Esophagus squamous epithelium (tissue), 5 donors: Measurements from ENCODE around the gene THSD8. TPM values are rescaled to one million over a fixed set of nuclear protein-coding genes. Genes with fewer than 3 reads are reported as not detected.
"Not testable (repeated sequence)": the region's sequence is repeated elsewhere in the genome, so short reads cannot be mapped to it uniquely, and the experiment has no call there.

Experiments used
- DNase-seq: peaks from one replicate; lab custom pipeline; 2025; lab: John Stamatoyannopoulos, UW
- H3K27ac ChIP-seq, 4 donors: fragments of 200-600 bp; sonication (generic); one replicate each; pipeline ENCODE4 v1.5.1; 2016 to 2019; ENCODE audit warnings: mild to moderate bottlenecking in 1 of 4
- H3K27me3 ChIP-seq, 4 donors: fragments of 200-600 bp; sonication (generic); 1 replicate in 3 of 4; 2 replicates in 1 of 4; pipeline versions ENCODE4 v1.5.1 to v1.6.0; 2017 to 2021; ENCODE audit warnings: antibody characterized with exemption in 1 of 4
- H3K36me3 ChIP-seq, 3 donors: fragments of 200-600 bp; sonication (generic); one replicate each; pipeline ENCODE4 v1.5.1; 2016 to 2019
- H3K4me1 ChIP-seq, 3 donors: fragments of 200-600 bp; sonication (generic); one replicate each; pipeline ENCODE4 v1.5.1; 2017 to 2019
- H3K4me3 ChIP-seq, 4 donors: fragments of 200-600 bp; sonication (generic); 1 replicate in 3 of 4; 2 replicates in 1 of 4; pipeline ENCODE4 v1.5.1; 2016 to 2019; ENCODE audit warnings: mild to moderate bottlenecking in 2 of 4, moderate library complexity in 1 of 4
- H3K9me3 ChIP-seq, 3 donors: fragments of 200-600 bp; sonication (generic); one replicate each; pipeline ENCODE4 v1.5.1; 2016 to 2019
- POLR2A ChIP-seq, 4 donors: fragments of 450-650 bp; IDR thresholded peaks; one replicate each; pipeline ENCODE4 v1.6.1; 2017; ENCODE audit warnings: antibody characterized with exemption in 4 of 4, mild to moderate bottlenecking in 4 of 4, moderate library complexity in 3 of 4
- WGBS, 2 donors: methylation state at CpG; one replicate each; pipeline ENCODE4 v1.1.5; 2018; 5-methylcytosine and 5-hydroxymethylcytosine counted together
- intact Hi-C: fragments of 100-400 bp; cut with DNase I; formaldehyde crosslinking; loops from one replicate; pipeline ENCODE4 v1.15.0; 2022
- total RNA-seq, 4 donors: library from RNA; depleted of rRNA; stranded (reverse); fragments of >200 nt; gene quantifications; one replicate each; pipeline ENCODE4 v1.1.0, GENCODE V29; 2016
- TF ChIP-seq, protein P1 (sequence below), 6 experiments: fragments of 450-650 bp in 4 of 6; fragments of 200-600 bp in 2 of 6; sonication (generic) in 2 of 6; IDR thresholded peaks; one replicate each; pipeline ENCODE4 v1.5.1; 2016 to 2019; ENCODE audit warnings: antibody characterized with exemption in 6 of 6, mild to moderate bottlenecking in 4 of 6, moderate library complexity in 4 of 6
- donor health status: DM: yes; HTN: yes; CAD: no.

THSD8 gene
- total RNA-seq, 4 donors from 2014 or later: not detected

- peaks cover 15 to 31% (median 23%) of the 10 kb centered on the region in 3 donors for H3K4me1 ChIP-seq
- peak within 1 kb of the TSS; percentile 73 to 82 (median 79) for H3K27ac ChIP-seq
- H3K9me3 ChIP-seq: no peaks in the 10 kb centered on the region
- TF ChIP-seq, protein P1, sequence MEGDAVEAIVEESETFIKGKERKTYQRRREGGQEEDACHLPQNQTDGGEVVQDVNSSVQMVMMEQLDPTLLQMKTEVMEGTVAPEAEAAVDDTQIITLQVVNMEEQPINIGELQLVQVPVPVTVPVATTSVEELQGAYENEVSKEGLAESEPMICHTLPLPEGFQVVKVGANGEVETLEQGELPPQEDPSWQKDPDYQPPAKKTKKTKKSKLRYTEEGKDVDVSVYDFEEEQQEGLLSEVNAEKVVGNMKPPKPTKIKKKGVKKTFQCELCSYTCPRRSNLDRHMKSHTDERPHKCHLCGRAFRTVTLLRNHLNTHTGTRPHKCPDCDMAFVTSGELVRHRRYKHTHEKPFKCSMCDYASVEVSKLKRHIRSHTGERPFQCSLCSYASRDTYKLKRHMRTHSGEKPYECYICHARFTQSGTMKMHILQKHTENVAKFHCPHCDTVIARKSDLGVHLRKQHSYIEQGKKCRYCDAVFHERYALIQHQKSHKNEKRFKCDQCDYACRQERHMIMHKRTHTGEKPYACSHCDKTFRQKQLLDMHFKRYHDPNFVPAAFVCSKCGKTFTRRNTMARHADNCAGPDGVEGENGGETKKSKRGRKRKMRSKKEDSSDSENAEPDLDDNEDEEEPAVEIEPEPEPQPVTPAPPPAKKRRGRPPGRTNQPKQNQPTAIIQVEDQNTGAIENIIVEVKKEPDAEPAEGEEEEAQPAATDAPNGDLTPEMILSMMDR (IDR thresholded peaks at IDR 0.05): peak in 1 of 6 experiments; percentile 36
- peak in 1 of 4 donors; percentile 26 for TF ChIP-seq POLR2A (IDR thresholded peaks at IDR 0.05)
- peak within 1 kb of the TSS; percentile 48 to 82 (median 70) for H3K4me3 ChIP-seq
- DNase-seq: no peak
- 25 to 57% methylated on average over 3 to 8 of the region's 66 CpGs for WGBS, 2 donors
- H3K27me3 ChIP-seq: no peaks in the 10 kb centered on the region
- intact Hi-C loops: loop anchor here (10.0 kb wide), 1 partner anchor 92 kb away; no protein-coding TSS in a partner anchor
- H3K36me3 ChIP-seq: peaks cover 0 to 24% (median 5%) of the 10 kb centered on the region in 3 donors
Observed at GRCh38 chr19:12806242-12807081, 4.6 kb downstream of the THSD8 start, which contains the start of gene RNASEH2A. Gene RNASEH2A, plus strand, starts transcription at chr19:12806584. Its CDS starts 90 bp downstream, at chr19:12806674.

GRCh38 chr19:12815088-12815487 is 13.2 kb downstream of the THSD8 start:
- no peaks in the 10 kb centered on the region for H3K27me3 ChIP-seq
- no peak overlapping the region for H3K27ac ChIP-seq
- H3K4me3 ChIP-seq: no peak overlapping the region
- intact Hi-C loops: no loop called here
- H3K4me1 ChIP-seq: no peaks in the 10 kb centered on the region
- no peaks in the 10 kb centered on the region for H3K9me3 ChIP-seq
- peaks cover 0 to 42% (median under 1%) of the 10 kb centered on the region in 3 donors for H3K36me3 ChIP-seq
- no peak for TF ChIP-seq POLR2A (IDR thresholded peaks at IDR 0.05)
- TF ChIP-seq, protein P1 (IDR thresholded peaks at IDR 0.05): no peak
- no peak for DNase-seq
- WGBS, 2 donors: 92% methylated on average over 5 to 7 of the region's 7 CpGs

DNA sequence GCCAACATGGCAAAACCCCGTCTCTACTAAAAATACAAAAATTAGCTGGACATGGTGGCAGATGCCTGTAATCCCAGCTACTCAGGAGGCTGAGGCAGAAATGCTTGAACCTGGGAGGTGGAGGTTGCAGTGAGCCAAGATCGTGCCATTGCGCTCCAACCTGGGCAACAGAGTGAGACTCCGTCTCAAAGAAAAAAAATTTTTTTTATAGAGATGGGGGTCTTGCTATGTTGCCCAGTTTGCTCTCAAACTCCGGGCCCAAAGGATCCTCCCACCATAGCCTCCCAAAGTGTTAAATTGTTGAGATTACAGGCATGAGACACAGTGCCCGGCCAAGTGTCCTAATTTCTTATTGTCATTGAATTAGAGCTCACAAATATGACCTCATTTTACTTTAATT is 15.3 kb downstream of the THSD8 start:
- H3K9me3 ChIP-seq, H3K27ac ChIP-seq, DNase-seq, H3K4me3 ChIP-seq, intact Hi-C loops, H3K4me1 ChIP-seq, H3K27me3 ChIP-seq: not testable (repeated sequence)
- 90 to 91% methylated on average over 6 of the region's 6 CpGs for WGBS, 2 donors
- H3K36me3 ChIP-seq: peaks cover 0 to 23% (median 0%) of the 10 kb centered on the region in 3 donors

GRCh38 chr19:12817810-12818209 is 15.9 kb downstream of the THSD8 start:
- H3K4me3 ChIP-seq, intact Hi-C loops, H3K27ac ChIP-seq, H3K27me3 ChIP-seq, H3K4me1 ChIP-seq, DNase-seq, H3K9me3 ChIP-seq: not testable (repeated sequence)
- peaks cover 0 to 17% (median 0%) of the 10 kb centered on the region in 3 donors for H3K36me3 ChIP-seq
- WGBS, 2 donors: 89 to 90% methylated on average over 11 of the region's 11 CpGs

DNA sequence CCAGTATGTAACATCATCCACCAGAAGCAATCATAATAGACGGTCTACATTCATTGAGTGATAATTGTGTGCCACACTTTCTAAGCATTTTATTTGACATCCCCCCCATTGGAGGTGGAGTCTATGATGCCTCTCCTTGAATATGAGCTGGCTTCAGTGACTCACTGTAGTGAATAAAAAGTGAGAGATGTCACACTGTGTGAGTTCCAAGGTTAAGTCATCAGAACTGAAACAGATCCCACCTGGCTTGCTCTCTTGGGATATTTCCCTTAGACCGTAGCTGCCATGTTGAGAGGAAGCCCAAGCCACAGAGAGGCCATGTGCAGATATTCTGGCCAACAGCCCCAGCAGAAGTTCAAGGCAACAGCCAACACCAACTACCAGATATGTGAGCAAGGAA is 19.9 kb downstream of the THSD8 start:
- Histone ChIP-seq H3K27ac (no peak overlapping the region), H3K9me3 (no peaks in the 10 kb centered on the region), H3K4me1 (peaks cover 5 to 8% (median 6%) of the 10 kb centered on the region in 3 donors), H3K4me3 (no peak overlapping the region), H3K27me3 (peaks cover 0 to 33% (median 7%) of the 10 kb centered on the region in 4 donors), H3K36me3 (no peaks in the 10 kb centered on the region)
- TF ChIP-seq POLR2A (IDR thresholded peaks at IDR 0.05): no peak
- TF ChIP-seq, protein P1 (IDR thresholded peaks at IDR 0.05): no peak
- intact Hi-C loops: no loop called here
- WGBS, 2 donors: 78 to 87% methylated on average over 2 of the region's 2 CpGs
- DNase-seq: no peak
